Type B pancreatic cell (in vitro differentiated cells): ENCODE measurements around the gene KLF7. TPM values are rescaled to one million over a fixed set of nuclear protein-coding genes. Genes with fewer than 3 reads are reported as not detected.

Experiments
- DNase-seq: peaks from one replicate; pipeline ENCODE4 v3.0.0; 2021; ENCODE audit warnings: mixed read lengths; ENCODE audit not compliant: unreplicated experiment; ENCODE audit errors: extremely low spot score
- H3K27ac Mint-ChIP-seq: 2 replicates; pipeline ENCODE4 v1.8.0; 2021; ENCODE audit warnings: mild to moderate bottlenecking, mixed read lengths
- H3K27me3 Mint-ChIP-seq: 2 replicates; pipeline ENCODE4 v1.8.0; 2021; ENCODE audit warnings: mixed read lengths
- H3K36me3 Mint-ChIP-seq: 2 replicates; pipeline ENCODE4 v1.8.0; 2021; ENCODE audit warnings: mixed read lengths
- H3K4me1 Mint-ChIP-seq: one replicate; pipeline ENCODE4 v1.8.0; 2021; ENCODE audit warnings: mixed read lengths; ENCODE audit not compliant: unreplicated experiment
- H3K4me3 Mint-ChIP-seq: 2 replicates; pipeline ENCODE4 v1.8.0; 2021; ENCODE audit warnings: mild to moderate bottlenecking, mixed read lengths
- H3K9me3 Mint-ChIP-seq: 2 replicates; pipeline ENCODE4 v1.8.0; 2021; ENCODE audit warnings: mixed read lengths
- total RNA-seq: library from RNA; stranded (reverse); gene quantifications from 2 replicates; pipeline ENCODE4 v1.2.1, GENCODE V29; 2021; ENCODE audit warnings: low replicate concordance
- TF ChIP-seq, protein P1 (sequence below): fragments of 200-600 bp; sonication (generic); conservative IDR thresholded peaks from 2 replicates; pipeline ENCODE4 v1.5.0; 2021; ENCODE audit warnings: antibody characterized with exemption, mild to moderate bottlenecking

Gene KLF7
- total RNA-seq, 1 donor from 2014 or later, result 20.3 TPM

DNA sequence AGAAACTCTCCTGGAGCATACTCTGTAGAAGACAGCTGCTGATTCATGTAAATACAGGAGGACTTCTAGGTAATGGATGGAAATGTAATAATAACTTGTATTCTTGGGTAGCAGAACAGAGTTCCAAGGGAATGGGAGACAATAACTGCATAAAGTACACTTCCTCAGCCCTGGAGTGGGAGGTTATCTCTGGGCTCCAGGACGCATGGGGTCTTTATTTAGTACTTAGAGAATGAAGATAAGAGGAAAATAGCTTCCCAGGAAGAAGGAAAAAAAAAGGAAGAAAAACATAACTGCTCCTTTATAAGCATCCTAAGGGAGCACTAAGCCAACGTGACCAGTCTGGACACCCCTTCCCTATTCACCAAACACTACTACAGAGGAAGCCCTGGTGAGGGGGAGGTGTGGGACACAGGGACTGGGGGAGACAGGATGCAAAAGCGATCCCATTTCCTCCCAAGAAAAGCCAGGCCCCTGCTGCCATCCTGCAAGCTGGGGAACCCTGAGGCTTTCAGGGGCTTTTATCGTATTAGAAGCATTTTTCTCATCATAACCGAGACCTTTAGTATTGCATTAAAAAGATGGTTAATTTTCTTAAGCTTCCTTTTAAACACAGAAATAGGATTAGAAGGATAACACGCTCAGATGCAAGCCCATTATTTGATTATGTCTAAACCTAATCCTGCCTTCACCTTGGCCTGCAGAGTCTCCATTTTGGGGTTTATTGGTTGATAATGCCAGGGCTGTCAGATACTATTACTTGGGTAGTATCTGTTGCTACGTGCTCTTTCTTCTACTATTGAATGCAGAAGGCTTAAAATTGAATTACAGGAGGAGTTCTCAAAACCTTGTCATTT, 78.5 kb downstream of the KLF7 start:
- no peak for DNase-seq
- H3K4me1 Mint-ChIP-seq, result peaks cover 15% of the 10 kb centered on the region
- TF ChIP-seq, protein P1, sequence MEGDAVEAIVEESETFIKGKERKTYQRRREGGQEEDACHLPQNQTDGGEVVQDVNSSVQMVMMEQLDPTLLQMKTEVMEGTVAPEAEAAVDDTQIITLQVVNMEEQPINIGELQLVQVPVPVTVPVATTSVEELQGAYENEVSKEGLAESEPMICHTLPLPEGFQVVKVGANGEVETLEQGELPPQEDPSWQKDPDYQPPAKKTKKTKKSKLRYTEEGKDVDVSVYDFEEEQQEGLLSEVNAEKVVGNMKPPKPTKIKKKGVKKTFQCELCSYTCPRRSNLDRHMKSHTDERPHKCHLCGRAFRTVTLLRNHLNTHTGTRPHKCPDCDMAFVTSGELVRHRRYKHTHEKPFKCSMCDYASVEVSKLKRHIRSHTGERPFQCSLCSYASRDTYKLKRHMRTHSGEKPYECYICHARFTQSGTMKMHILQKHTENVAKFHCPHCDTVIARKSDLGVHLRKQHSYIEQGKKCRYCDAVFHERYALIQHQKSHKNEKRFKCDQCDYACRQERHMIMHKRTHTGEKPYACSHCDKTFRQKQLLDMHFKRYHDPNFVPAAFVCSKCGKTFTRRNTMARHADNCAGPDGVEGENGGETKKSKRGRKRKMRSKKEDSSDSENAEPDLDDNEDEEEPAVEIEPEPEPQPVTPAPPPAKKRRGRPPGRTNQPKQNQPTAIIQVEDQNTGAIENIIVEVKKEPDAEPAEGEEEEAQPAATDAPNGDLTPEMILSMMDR, result no peak
- no peaks in the 10 kb centered on the region for H3K27me3 Mint-ChIP-seq
- H3K27ac Mint-ChIP-seq, result no peak overlapping the region
- no peak overlapping the region for H3K4me3 Mint-ChIP-seq
- no peaks in the 10 kb centered on the region for H3K9me3 Mint-ChIP-seq
- peaks cover 32% of the 10 kb centered on the region for H3K36me3 Mint-ChIP-seq

- DNase-seq, result no peak
- Mint-ChIP-seq H3K27ac (no peak overlapping the region), H3K36me3 (peaks cover 40% of the 10 kb centered on the region), H3K27me3 (no peaks in the 10 kb centered on the region), H3K4me1 (peaks cover 15% of the 10 kb centered on the region), H3K9me3 (no peaks in the 10 kb centered on the region), H3K4me3 (no peak overlapping the region)
- TF ChIP-seq, protein P1, result no peak
These were observed 79.6 kb downstream of the KLF7 start for GRCh38 chr2:207086136-207086535.

DNA sequence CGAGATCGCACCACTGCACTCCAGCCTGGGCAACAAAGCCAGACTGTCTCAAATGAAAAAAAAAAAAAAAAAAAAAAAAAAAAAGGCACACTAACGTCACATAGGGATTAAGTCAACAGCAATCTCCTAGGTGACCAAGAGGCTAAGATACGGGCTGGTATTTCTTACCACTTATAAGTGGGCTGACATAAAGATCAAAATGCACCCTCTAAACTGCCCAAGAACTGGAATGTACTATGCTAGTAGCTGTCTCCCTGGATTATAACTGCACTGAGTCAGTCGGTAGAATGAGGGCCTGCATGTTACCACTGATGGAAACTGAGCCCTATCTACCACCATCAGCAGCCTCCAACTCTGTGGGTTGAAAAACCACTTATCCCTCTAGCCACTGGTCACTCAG, 80.6 kb downstream of the KLF7 start:
- H3K27me3 Mint-ChIP-seq, result no peaks in the 10 kb centered on the region
- H3K4me3 Mint-ChIP-seq, result no peak overlapping the region
- peaks cover 50% of the 10 kb centered on the region for H3K36me3 Mint-ChIP-seq
- H3K27ac Mint-ChIP-seq, result no peak overlapping the region
- DNase-seq, result no peak
- TF ChIP-seq, protein P1, result no peak
- H3K9me3 Mint-ChIP-seq, result no peaks in the 10 kb centered on the region
- H3K4me1 Mint-ChIP-seq, result peaks cover 9% of the 10 kb centered on the region

DNA sequence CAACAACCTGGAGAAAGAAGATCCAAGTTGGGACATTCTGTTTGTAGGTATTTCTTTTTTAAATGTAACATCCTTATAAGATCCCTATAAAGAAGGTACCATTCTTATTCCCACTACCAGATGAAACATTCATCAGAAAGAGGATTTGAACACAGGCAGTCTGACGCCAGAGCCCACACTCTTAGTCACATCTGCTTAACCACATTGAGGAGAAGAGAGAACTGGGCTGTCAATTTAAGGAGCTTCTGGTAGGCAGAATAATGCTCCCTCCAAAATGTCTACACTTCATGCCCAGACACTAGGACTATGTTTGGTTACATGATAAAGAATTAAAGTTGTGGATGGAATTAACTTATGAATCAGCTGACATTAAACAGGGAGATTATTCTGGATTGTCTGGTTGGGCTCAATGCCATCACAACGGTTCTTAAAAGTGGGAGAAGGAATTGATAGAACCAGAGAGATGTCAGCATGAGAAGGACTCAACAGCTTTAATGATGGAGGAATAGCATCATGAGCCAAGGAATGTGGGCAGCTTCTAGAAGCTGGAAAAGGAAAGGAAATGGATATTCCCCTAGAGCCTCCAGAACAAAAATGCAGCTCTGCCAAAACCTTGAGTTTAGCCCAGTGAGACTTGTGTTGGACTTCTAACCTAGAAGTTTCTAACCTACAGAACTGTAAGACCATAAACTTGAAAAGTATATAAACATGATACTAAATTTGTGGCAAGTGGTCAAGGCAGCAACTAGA, 82.2 kb downstream of the KLF7 start:
- TF ChIP-seq, protein P1, result no peak
- no peak for DNase-seq
- no peaks in the 10 kb centered on the region for H3K9me3 Mint-ChIP-seq
- H3K4me1 Mint-ChIP-seq, result peaks cover 4% of the 10 kb centered on the region
- no peak overlapping the region for H3K27ac Mint-ChIP-seq
- H3K27me3 Mint-ChIP-seq, result no peaks in the 10 kb centered on the region
- H3K4me3 Mint-ChIP-seq, result no peak overlapping the region
- H3K36me3 Mint-ChIP-seq, result peaks cover 63% of the 10 kb centered on the region

GRCh38 chr2:207082619-207083018, 83.1 kb downstream of the KLF7 start:
- Mint-ChIP-seq H3K27me3 (no peaks in the 10 kb centered on the region), H3K9me3 (no peaks in the 10 kb centered on the region), H3K4me1 (no peaks in the 10 kb centered on the region), H3K36me3 (peaks cover 63% of the 10 kb centered on the region), H3K4me3 (no peak overlapping the region), H3K27ac (no peak overlapping the region)
- DNase-seq, result no peak
- TF ChIP-seq, protein P1, result no peak
